Body of pancreas (tissue), 4 donors: Measurements from ENCODE around the gene MYL12B.

ENCODE experiments used
- CTCF ChIP-seq, 7 experiments: fragments of 450-650 bp in 4 of 7; fragments of 200-600 bp in 3 of 7; sonication (generic) in 3 of 7; IDR thresholded peaks; one replicate each; pipeline ENCODE4 v1.5.1; 2016 to 2019; ENCODE audit warnings: antibody characterized with exemption in 7 of 7
- POLR2A ChIP-seq, 3 donors: fragments of 450-650 bp; IDR thresholded peaks; one replicate each; pipeline ENCODE4 v1.6.1; 2016; ENCODE audit warnings: antibody characterized with exemption in 3 of 3, mild to moderate bottlenecking in 2 of 3

- TF ChIP-seq CTCF (IDR thresholded peaks at IDR 0.05) (peak in 1 of 7 experiments; percentile 14), POLR2A (IDR thresholded peaks at IDR 0.05) (no peak)
Measured at GRCh38 chr18:3260995-3261372, 949 bp upstream of the MYL12B start.
